GM06990 (cell line): ENCODE data around the gene NDUFC1.

Source experiments
- DNase-seq: peaks from one replicate; pipeline ENCODE4 v3.0.0-alpha.2; 2011; ENCODE audit not compliant: insufficient read length; ENCODE audit errors: extremely low read depth
- H3K27me3 ChIP-seq: replicated peaks from 2 replicates; pipeline ENCODE4 v1.6.0; 2011; ENCODE audit warnings: low read length; ENCODE audit not compliant: control insufficient read depth, insufficient read depth
- H3K36me3 ChIP-seq: 2 replicates; pipeline ENCODE4 v1.5.1; 2011; ENCODE audit warnings: low read length; ENCODE audit not compliant: control insufficient read depth, insufficient read depth
- H3K4me3 ChIP-seq: replicated peaks from 2 replicates; pipeline ENCODE4 v1.5.1; 2011; ENCODE audit warnings: low read depth, mild to moderate bottlenecking, control low read depth, low read length
- TF ChIP-seq, protein P1 (sequence below): IDR thresholded peaks from 2 replicates; pipeline ENCODE4 v1.5.1; 2011; ENCODE audit warnings: low read length, control low read depth, mild to moderate bottlenecking, inconsistent platforms; ENCODE audit not compliant: insufficient read depth, poor library complexity, severe bottlenecking

The NDUFC1 gene

DNA sequence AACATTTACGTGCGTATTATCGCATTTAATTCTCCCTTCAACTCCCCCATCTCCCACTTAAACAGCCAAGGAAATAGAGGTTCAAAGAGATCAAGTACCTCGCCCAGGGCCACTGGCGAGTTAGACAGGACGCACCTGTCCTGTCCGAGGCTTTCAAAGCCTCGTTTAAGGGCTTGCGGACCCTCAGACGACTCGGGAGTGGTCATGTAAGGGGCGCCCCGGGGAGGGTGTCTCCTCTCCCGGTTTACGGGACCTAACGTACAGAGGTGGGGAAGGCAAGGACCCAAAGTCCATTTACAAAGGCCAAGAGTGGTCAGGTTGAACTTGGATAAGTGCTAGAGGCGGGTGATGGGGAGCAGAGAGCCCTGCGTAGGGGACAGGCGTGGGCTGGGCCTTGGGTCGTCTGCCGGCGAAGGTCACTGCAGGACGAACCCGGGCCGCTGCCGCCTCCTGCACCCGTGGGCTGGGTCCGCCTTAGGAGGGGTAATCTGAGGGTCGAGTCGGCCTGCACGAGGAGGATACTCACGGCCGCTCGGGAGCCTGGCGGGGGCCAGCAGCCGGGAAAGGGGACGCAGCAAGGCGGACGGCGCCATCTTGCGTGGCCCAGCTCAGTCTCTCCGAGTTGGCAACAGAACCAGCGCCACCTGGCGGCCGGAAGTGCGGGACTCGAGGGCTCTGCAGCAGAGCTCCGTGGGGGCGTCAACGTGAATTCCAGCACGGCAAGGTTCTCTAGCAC lies 6.9 kb downstream of the NDUFC1 start:
- TF ChIP-seq, protein P1, sequence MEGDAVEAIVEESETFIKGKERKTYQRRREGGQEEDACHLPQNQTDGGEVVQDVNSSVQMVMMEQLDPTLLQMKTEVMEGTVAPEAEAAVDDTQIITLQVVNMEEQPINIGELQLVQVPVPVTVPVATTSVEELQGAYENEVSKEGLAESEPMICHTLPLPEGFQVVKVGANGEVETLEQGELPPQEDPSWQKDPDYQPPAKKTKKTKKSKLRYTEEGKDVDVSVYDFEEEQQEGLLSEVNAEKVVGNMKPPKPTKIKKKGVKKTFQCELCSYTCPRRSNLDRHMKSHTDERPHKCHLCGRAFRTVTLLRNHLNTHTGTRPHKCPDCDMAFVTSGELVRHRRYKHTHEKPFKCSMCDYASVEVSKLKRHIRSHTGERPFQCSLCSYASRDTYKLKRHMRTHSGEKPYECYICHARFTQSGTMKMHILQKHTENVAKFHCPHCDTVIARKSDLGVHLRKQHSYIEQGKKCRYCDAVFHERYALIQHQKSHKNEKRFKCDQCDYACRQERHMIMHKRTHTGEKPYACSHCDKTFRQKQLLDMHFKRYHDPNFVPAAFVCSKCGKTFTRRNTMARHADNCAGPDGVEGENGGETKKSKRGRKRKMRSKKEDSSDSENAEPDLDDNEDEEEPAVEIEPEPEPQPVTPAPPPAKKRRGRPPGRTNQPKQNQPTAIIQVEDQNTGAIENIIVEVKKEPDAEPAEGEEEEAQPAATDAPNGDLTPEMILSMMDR = peak; percentile 99
- H3K27me3 ChIP-seq = no peaks in the 10 kb centered on the region
- no peaks in the 10 kb centered on the region for H3K36me3 ChIP-seq
- DNase-seq = peak; percentile 92
- peak overlapping the region; percentile 88 for H3K4me3 ChIP-seq

DNA sequence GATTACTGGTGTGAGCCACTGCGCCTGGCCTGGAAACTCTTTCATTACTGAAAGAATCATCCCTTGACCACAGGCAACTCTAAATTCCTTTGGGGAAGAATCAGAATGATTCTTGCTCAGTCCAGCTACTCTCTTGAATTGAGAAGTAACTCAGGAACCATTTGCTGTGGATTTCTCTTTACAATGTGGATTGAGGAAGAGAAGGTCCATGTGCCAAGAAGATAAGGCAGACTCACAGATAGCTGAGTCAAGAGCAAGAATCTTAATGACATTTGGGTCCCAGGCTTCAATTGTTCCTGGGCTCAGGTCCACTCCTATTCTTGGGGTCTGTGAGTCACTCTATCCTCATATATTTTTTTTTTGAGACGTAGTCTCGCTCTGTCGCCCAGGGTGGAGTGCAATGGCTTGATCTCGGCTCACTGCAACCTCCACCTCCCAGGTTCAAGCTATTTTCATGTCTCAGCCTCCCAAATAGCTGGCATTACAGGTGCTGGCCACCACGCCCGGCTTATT lies 16.0 kb downstream of the NDUFC1 start:
- H3K36me3 ChIP-seq = no peaks in the 10 kb centered on the region
- TF ChIP-seq, protein P1 = no peak
- H3K4me3 ChIP-seq = no peak overlapping the region
- H3K27me3 ChIP-seq = no peaks in the 10 kb centered on the region
- DNase-seq = no peak

DNA sequence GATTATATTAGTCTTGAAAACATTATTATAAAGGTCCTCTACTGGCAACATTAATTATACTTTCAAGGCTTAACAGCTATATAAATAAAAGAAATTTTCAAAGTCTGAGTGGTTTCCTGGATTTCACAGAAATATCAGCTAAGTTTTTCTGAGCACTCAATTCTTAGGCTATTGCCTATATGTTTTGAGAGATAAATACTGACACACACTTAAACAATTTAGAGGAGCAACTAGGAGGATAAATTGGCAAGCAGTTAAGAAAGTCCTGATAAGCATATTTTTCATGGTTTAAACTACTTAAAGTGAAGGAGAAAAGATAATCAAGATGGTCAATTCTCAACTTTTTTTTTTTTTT lies 19.6 kb downstream of the NDUFC1 start:
- TF ChIP-seq, protein P1 = no peak
- no peaks in the 10 kb centered on the region; the same call in 1 of the 2 replicates for H3K27me3 ChIP-seq
- H3K36me3 ChIP-seq = no peaks in the 10 kb centered on the region
- DNase-seq = no peak
- no peak overlapping the region for H3K4me3 ChIP-seq

DNA sequence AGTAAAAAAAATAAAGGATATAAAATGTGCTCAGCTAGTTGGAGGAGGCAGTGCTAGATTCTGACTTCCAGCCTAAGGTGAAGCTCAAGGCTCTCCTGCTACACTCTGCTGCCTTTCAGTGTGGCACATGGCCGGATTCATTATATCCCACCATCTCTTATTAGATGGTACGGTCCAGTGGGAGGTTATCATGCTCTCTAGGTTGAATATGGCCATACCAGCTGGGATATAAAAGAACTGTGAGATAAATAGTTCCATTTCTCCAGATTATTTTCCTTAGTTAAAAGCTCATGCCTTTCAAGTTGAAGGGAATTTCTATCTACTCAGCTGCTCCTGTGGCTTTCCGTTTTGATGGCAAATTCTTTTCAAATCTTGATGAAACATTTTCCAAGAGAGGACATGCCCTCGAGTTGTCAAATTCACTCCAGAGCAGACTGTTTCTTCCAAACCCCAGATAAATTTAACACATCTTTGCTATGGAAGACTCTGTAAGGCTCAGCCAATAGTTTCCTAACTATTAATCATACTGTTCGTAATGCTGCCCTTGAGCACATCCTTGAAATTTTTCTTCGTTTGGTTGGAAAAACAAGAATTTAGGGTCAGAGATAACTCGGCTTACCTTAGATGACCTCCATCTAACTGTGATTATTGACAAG lies 20.1 kb downstream of the NDUFC1 start:
- no peak for DNase-seq
- TF ChIP-seq, protein P1 = no peak

DNA sequence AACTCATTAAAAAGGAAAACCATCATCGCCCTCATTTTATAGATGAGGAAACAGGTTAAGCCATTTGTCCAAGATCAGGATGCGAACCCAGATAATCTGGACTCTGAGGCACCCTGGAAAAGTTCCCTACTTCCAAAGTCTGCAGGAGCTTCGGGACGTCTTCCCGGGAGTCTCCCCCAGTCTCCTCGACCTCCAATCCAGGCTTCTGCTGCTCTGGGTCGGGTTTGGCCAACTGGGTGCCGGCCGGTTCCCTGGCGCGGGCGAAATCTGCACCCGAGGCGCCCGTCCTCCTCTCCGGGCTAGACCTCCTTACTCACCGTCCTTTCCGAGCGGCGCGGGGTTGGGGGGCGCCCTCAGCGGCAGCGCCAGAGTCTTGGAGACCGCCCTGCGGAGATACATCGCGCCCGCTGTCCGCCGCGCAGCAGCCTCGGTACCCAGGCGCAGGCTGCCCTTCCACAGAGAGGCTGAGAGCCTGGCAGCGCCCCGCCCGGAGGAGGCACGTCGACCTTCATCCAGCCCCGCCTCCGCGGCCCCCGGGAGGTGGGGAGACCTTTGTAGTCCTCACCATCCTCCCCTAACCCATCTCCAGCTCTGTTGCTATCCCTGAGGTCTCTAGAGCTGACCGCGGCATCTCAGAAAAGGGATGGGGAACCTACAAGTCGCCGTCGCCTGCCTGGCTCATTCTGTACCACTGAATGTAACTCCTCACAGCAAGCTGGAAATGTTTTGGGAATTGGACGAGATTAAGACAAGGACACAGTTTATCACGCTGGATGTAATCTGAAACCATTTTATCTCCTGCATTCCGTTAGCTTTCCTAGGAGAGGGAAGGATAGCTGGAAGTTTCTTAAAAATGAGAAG lies 22.3 kb downstream of the NDUFC1 start, which contains the start of gene MGARP:
Gene MGARP, minus strand, starts transcription at position 466 of the 861 bp plus-strand sequence. Its CDS starts 67 bp downstream, at position 399.
- H3K36me3 ChIP-seq = no peaks in the 10 kb centered on the region
- 0 out of 2 replicates have a peak within 1 kb of the TSS, but pooled peaks have one; percentile 14 for H3K4me3 ChIP-seq
- TF ChIP-seq, protein P1 = no peak
- DNase-seq = no peak
- no peaks in the 10 kb centered on the region; the same call in 1 of the 2 replicates for H3K27me3 ChIP-seq

More for the DNA sequence above, 20.1 kb downstream of the NDUFC1 start:
- H3K36me3 ChIP-seq = no peaks in the 10 kb centered on the region
- no peak overlapping the region for H3K4me3 ChIP-seq
- no peaks in the 10 kb centered on the region; the same call in 1 of the 2 replicates for H3K27me3 ChIP-seq
